A204.1 (cell line): ENCODE measurements around the gene ATG7.

Source experiments
- FAIRE-seq: peaks from 2 replicates; lab custom pipeline; 2012; peaks lifted over from hg19 to GRCh38; lab: Jason Lieb, UNC

The ATG7 gene

DNA sequence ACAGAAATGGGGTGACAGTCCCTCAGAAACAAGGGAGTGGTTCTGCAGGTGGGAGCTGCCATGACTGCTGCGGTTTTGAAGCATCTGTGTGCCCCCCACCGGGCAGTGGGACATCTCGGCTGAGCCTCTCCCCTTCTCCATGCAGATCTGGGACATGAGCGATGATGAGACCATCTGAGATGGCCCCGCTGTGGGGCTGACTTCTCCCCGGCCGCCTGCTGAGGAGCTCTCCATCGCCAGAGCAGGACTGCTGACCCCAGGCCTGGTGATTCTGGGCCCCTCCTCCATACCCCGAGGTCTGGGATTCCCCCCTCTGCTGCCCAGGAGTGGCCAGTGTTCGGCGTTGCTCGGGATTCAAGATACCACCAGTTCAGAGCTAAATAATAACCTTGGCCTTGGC is 282.5 kb downstream of the ATG7 start:
- no peak for FAIRE-seq

DNA sequence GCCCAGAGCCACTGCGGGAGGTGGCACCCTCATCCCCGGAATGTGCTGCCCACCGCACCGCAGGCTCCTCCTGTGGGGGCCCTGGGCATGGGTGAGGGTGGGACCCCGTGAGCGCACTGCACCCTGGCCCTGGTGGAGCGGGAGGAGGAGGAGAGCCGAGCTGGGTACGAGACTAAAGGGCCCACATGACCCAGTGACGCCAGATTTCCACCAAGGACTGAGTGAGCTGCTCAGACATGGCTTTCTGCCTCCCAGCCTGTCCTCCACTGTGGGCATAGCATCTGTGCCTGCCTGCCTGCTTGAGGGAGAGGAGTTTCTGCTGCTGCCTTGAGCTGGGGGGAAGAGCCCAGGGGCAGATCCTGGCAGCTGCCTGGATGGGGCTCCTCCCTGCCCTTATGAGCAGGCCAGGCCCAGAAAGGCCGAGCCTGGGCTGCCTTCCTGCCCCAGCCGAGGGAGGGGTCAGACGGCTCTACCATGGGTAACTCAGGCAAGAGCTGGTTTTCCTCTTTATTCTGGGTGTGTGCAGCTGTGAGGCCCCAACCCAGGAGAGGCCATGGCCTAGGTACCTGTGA is 283.1 kb downstream of the ATG7 start:
- FAIRE-seq, result no peak

DNA sequence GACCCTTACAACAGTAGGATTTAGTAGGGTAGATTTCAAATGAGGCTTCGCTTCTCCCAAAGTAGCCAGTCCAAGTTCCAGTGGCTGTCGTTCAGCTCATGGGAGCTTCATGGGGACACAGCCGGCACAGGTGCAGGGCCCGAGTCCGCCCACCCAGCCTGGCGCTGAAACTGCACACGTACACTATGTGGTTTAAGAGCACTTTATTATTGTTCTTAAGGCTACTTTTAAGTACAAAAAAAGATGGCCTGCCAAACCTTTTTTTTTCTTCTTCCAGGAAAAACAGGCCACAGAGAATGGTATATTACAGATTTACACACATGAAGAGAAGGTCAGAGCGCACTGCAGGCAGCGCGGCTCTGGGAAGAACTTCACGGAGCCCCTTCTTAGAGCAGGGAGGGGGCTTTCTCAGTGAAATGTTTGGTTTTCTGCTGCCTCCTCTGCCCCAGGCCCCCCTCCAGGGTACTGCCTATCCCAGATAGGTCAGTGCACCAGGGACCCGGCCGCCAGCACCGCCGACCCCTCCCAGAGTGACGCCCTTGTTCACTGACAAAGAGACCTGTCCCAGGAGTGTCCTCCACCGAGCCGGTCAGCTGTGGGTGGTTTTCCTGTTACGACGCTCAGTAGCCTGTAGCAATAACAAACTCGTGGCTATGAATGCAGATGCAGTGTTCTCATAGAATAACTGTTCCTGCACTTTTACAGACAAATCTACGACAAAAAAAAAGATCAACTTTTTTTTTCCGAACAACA is 283.9 kb downstream of the ATG7 start:
- FAIRE-seq, result no peak

DNA sequence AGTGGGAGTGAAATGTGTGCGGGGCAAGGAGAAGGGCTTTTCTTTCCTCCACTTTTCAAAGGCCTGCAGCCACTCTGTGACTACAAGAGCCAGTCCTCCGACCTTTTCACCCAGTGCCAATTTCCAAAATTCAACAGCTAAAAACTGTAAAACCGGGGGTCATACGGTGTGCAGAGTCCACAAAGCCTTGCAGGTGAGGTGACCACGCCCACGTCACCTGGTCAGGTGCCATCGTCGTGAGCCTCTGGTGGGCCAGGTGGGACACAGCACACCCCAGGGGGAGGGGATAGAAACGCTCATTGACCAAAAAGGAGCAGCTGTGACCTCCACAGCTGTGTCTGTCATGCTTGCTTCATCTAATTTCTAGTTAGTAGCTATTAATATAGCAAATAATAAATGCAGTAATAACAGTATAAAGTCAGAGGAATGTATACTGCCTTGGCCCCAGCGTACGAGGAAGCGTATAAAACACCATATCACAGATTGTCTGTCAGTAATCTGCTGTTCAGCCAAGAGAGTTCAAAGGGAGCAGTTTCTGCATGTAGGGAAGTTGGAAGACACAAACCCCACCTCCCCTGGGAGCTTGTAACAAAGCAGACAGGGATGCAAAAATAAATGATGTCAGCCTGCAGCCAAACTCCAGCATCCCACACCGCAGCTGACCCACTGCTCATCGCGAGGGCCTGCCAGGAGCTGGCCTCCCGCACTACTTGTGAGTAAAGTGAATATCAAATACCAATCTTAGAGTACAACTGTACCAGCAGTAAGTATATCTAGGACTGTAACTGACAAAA is 284.9 kb downstream of the ATG7 start:
- FAIRE-seq, result no peak

DNA sequence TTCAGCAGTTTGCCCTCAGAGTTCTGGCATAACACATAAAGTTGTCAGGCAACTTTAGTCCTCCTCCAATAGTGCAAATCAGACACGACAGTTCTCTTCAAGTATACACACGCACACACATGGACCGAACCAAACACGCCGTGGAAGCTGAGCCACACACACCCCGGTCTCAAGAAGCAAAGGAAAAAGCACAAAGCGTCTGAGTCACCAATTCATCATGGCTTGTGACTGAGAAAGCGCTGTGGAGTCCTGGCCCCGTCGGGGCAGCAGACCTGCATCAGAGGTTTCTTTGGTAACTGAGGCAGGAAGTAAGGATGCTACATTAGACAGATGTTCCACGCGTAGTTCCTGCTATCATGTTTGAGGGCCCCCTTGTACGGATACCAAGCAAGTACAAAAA is 285.8 kb downstream of the ATG7 start:
- FAIRE-seq, result no peak

DNA sequence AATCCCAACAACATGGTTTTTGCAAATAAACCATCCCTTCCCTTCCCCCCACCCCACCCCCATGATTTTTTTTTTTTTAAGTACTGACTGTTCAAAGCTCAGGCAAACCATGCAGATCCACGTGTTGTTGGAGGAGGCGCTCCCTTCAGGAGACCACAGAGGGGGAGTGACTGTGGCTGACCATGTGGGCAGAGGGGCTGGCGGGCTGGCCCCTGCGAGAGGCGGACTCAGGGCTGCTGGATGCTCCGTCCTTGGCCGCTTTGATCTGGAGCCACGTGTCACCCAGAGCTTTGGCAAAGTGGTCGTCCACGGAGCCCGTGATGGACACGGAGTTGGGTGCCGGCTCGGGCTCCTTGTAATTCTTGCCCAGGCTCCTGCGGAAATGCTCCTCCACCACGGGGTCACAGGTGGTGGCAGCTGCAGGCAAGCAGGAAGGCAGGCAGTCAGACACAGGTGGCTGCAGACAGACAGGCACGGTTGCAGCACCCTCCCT is 286.3 kb downstream of the ATG7 start:
- no peak for FAIRE-seq

DNA sequence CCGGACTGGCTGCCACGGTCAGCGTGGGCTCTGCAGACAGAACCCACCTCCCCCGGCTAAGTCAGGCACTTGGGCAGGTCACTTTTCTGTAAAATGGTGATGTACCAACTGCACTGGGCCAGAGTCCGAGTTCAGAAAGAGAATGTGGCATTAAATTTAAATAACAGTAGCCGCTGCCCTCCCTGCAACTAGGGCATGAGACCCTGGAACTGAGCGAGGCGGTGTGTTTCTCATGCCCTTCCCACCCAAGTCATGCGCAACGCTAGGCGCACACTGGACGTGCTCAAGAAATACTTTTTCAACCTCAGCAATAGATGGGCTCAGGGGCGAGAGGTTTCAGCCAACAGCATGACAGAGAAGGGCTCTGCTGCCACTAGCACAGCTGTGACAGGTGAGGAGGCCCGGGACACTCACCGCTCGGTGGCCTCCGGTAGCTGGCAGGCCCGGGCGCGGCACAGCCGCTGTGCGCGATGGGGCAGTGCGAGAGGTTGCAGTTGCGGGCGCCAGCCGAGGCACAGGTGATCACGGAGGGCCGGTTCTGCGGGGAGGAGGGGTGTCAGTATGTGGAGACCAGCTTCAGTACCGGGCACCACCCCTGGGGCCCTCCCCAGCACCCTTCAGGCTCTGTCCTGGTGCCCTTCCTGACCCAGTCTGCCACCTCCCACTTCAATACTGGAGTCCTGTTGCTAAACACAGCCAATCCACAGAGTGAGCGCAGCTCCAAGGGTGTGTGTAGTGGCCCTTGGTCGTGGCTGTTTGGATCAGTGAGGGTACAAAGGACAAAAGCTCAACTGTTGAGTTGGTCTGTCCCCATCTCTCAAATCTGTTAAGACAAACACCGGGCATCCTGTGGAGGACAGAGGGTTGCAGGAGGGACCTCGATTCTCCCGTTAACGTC is 287.0 kb downstream of the ATG7 start:
- no peak for FAIRE-seq

DNA sequence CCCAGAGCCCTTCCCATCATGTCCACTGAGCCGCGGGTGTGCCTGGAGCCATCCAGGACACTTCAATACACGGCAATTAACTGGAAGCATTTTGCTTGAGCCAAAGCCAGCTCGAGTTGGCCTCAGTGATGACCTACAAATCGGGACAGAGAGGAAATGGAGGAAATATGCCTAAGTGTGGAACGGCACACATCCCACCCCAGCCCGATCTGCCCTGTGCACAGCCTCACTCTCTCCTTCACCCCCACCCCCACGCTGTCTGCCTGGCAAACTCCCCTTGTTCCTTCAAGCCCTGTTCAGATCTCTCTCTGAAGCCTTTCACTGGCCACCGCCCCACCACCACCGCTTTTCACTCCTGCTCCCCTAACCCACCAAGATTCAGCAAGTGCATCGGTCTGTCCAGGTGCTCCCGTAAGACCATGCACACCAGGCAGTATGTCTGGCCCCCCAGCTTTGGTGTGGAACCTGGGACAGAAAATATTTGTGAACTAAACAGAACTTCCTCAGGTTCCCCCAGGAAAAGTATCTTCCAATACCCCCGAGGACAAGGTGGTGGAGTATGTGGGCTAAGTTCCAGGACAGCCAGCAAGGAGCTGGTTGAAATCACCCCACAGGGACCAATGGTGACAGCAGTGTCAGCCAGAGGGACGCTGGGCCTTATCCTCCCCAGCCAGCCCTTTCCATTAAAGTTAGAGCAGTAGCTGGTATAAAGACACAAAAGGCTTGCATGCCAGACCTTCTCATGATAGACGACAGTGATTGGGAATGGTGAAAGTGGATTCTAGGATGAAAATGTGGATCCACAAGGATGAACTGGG is 287.8 kb downstream of the ATG7 start:
- no peak for FAIRE-seq

DNA sequence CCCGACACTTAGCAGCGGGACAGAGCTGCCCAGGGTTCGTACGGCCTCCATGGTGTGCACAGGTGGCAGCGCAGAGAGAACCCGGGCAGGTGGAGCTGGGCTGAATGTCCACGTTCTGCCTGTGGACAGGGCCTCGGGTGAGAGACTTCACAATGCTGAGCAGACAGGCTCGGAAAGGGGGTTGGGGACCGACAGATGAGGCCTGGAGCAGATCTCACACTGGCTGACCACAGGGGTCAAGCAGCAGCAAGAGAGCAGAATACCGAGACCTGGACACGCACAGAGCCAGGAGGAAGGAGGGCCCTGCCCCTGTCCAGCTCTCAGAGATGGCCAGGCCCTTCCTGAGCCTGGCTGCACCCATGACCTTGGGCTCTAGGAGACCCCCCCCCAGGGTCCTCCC is 288.5 kb downstream of the ATG7 start:
- no peak for FAIRE-seq

DNA sequence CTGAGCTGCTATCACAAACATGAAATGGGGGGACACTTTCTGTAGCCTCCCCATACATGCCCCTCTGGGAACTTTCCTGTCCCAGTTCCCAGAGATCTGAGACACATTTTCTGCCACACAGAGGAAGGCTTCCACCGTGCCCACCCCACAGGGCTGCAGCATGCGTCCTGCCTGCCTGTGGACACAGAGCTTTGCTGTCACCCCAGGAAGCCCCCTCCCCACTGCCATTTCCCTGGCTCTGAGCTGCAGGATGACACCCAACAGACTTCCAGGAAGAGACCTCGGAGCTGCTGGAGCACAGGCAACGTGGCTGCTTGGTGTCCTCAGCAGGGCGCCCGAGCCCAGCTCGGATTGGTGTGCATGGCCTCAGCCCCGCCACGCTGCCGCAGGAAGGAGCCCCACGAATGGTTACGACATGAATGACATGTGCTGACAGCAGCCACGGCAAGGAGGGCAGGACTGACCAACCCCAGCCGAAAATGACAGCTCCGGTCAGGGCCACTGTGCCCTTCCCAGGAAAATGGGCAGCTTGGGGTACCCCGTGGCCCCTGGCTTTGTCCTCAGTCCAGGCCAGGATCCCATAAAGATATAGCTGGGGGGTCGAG is 290.2 kb downstream of the ATG7 start:
- no peak for FAIRE-seq

DNA sequence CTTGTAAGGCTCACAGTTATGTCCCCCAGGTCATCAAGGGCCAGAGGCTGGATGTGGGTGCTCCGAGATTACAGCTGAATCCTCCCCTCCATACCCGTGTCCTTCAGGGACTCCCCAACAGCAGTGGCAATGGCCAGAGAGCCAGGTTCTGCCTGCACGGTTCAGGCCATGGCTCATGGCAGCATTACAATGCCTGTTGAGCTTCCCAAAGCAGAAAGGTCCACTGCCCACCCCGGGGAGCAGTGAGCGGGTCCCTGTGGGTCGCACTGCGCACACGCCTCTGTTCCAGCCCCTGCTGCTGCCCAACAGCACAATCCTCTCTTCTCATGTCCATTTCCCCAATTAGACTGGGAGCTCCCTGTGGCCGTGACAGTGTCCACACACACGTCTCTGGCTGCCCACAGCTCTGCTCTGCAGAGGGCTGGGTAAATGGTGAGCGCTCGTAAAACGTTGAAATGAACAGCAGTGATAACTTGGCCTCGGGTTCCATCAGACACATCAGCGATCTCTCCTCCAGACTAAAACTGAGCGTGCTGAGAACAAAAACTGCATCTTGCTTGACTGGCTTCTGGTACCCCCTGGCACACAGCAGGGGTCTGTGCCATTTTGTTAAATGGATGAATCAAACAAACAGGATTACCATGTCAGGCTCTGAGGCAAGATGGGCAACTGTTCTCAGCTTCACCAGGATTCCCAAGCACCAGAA is 291.1 kb downstream of the ATG7 start:
- FAIRE-seq, result no peak

DNA sequence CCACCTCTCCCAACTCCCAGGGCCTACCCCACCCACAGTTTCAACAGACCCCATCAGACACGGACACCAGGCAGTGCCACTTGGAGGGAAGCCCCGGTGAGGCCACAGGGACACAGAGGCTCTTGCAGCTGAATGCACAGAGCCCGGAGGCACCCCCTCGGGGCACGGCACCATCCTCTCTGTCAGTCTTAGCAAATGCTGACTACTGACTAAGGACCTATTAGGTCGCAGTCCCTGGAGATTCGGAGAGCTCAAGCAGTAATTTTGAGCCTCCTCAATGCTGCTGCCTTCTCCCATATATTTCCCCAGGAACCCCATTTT is 291.6 kb downstream of the ATG7 start:
- FAIRE-seq, result no peak

DNA sequence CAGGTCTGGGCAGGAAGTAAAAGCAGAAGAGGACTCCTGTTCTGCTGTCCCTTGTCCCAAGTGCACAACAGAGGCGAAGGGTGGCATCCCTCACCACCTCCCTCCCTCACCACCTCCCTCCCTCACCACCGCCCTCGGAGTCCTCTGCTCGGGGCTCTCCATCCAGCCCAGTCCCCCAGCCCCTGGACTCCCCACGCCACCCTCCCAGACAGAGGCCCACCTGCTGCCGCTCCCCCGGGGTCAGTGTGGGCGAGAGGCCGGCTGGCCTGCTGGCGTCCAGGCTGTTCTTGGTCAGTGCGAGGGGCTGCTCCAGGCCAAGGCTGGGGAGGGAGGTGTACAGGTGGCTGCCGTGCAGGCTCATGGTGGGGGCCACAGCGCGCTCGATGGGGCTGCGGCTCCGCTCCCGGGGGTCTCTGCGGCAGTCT is 292.4 kb downstream of the ATG7 start:
- FAIRE-seq, result no peak

DNA sequence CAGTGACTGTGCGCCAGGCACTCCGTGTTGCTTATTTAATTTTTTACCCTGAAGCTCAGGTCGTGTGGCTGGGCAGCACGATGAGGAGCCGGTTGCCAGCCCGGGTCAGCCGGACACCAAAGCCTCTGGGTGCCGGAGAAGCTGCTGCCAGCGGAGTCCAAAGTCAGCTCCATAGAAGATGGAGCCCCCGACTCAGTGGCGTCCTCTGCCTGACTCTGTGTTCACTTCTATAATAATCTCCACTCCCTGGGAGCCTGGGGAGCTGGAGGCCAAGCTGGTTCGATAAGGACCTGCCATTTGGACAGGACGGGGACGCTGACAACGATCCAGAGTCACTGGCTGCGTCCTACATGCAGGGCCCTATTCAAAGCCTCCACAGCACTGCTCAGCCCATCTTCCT is 292.9 kb downstream of the ATG7 start:
- no peak for FAIRE-seq

DNA sequence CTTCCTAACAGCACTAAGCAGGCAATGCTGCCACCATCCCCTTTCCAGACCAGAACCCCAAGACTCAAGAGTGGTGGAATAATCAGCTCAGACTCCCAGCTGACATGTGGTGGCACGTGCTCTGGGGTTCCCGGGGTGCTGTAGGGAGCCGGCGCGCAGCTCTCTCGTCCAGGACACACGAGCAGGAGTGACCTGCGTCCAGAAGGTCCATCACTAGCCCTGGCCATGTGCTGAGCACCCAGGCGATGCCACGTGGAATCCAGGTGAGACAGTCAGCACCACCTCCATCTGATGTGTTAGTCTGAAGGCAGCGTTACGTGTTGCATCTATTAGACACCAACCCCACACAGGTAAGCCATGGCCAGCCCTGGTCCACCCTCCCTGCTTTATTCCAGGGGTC is 293.3 kb downstream of the ATG7 start:
- no peak for FAIRE-seq

DNA sequence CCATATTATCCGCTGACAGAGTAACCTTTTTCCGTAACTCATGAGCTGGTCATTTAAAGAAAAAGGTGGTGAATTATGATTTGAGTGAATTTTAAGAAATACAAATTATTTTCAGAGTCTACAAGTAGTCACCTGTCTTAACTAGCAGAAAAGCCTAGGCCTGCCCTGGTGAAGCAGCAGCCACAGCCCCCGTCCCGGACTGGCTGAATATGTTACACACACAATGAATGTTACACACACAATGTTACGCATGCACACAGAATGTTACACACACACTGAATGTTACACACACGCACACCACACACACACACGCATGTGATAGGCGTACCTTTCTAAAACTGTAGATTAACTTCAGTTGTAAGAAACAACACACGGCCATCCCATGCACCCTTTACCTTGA is 293.7 kb downstream of the ATG7 start:
- no peak for FAIRE-seq

DNA sequence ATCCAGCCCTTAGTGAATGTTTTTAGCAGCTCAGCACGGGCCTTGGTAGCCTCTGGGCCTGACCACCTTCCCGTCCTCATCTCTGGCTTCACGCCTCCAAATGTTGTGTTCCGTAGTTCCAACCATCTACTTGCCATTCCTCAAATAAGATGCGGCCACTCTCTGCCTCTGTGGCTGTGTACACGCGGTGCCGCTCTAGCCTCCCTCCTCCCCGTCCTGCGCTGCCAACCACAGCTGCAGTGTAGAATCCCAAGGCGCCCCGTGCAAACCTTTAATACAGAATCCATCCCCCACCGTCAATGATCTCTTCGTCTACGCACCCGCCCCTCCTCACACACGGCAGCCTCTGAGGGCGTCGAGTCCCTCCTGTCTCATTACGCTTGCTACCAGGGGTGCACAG is 294.3 kb downstream of the ATG7 start:
- no peak for FAIRE-seq

DNA sequence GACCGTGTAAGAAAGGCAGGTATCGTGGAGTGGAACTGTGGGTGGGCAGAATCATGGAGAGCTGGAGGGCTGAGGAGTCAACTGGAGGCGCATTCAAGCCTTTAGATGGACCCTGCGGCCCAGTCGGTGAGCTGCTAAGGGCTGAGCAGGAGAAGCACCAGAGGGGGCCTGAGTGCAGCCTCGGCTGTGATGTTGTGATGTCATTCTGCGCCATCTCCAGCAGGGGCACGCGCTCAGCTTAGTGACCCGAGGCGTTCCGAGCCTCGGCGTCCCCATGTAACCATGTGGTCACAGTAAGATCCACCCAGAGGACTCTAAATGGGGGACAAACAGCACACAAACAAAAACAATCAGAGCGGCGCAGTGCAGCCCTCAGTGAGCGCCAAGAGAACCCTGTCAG is 294.7 kb downstream of the ATG7 start:
- FAIRE-seq, result no peak

DNA sequence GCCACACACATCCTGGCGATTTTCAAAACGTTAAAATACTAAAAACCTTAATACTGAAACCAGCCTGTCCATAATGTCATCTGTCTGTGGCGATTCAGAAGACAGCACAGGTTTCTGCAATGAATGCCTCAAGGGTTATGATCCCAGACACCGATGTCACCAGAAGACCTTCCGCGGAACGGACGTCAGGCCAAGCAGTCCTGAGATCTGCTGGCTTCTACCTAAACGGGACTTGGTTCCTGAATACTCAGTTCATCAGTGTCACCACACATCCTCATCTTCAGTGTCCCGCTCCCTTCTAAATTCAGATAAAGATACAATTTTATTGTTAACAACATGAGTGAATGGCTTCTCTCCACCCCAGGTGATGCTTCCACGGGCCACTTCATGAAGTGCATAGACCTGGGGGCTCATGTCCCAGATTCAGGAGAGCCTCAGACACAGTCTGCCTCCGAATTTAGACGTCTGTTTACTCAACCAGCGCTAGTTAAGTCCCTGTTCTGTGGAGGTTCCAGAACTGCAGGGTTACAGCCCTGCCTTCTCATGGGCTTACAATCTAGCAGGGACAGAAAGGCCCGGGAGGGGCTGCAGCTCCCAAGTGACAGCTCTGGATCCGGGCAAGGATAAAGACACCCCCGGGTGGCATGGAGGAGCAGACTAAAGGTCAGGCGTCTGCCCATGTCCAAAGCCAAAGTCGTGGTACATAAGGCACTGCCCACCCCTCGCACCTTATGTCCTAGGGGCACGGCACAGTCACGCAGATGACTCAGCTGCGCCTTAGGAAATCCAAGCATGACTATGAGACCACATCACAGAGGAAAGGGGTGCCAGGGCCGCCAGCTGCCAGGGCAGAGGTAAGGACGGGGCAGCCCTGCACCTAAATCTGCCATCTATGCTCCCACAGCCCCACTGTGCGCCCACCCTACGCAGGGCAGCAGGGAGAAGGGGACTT is 295.6 kb downstream of the ATG7 start:
- FAIRE-seq, result no peak
